HepG2 (cell line): Measurements from ENCODE around the gene CBFA2T2. TPM values are rescaled to one million over a fixed set of nuclear protein-coding genes. Genes with fewer than 3 reads are reported as not detected.
A peak's percentile ranks its signal among the peaks of the same experiment; 100 is the strongest.

ENCODE experiments used
- ATAC-seq: fragments of 200-7000 bp; cut with Tn5 transposase; 3 replicates; pipeline ENCODE4 v1.9.1; 2020; ENCODE audit warnings: mild to moderate bottlenecking, moderate library complexity
- BruUV-seq: library from RNA; stranded (reverse); fragments of 400-500 nt; replicated peaks from 2 replicates; lab custom pipeline; 2021; lab: Mats Ljungman, UMichigan
- CTCF ChIA-PET: fragments of 300-600 bp; formaldehyde crosslinking; extraction: SDS; loops from one replicate; lab custom pipeline; 2021; ENCODE audit warnings: low total read pairs, inconsistent platforms, low intra/inter-chr PET ratio; lab: Yijun Ruan, JAX
- POLR2A ChIA-PET: fragments of 350-600 bp; sonication (Branson Sonifier 250); formaldehyde crosslinking; loops from one replicate; lab custom pipeline; 2020; ENCODE audit warnings: antibody characterized with exemption, inconsistent platforms; lab: Yijun Ruan, JAX
- DNase-seq: peaks from one replicate; pipeline ENCODE4 v3.0.0-alpha.2; 2015; ENCODE audit warnings: low spot score
- FAIRE-seq: peaks from 3 replicates; lab custom pipeline; 2011; peaks lifted over from hg19 to GRCh38; lab: Jason Lieb, UNC
- H2AFZ ChIP-seq: one replicate; pipeline ENCODE4 v1.6.1; 2011; ENCODE audit warnings: low read length, inconsistent platforms
- H3K27ac ChIP-seq: fragments of 300-600 bp; 3 replicates; pipeline ENCODE4 v1.8.0; 2011; ENCODE audit warnings: mixed run types, mild to moderate bottlenecking, mixed read lengths, low read length, inconsistent platforms; ENCODE audit not compliant: insufficient read depth; ENCODE audit errors: extremely low read length
- H3K27me3 ChIP-seq, 2 experiments: fragments of 200-600 bp in 1 of 2; 2 replicates in 1 of 2; 3 replicates in 1 of 2; pipeline versions ENCODE4 v1.6.0 to v1.8.0; 2011; ENCODE audit warnings: low read length in 2 of 2, mild to moderate bottlenecking in 2 of 2, moderate library complexity in 2 of 2, inconsistent platforms in 1 of 2; ENCODE audit not compliant: insufficient read depth in 2 of 2, control insufficient read depth in 1 of 2
- H3K36me3 ChIP-seq, 2 experiments: fragments of 200-600 bp in 1 of 2; replicated peaks in 1 of 2; 2 replicates in 1 of 2; 3 replicates in 1 of 2; pipeline versions ENCODE4 v1.5.1 to v1.8.0; 2011; ENCODE audit warnings: low read length in 2 of 2, inconsistent platforms in 1 of 2; ENCODE audit not compliant: insufficient read depth in 2 of 2, control insufficient read depth in 1 of 2
- H3K4me1 ChIP-seq: 2 replicates; pipeline ENCODE4 v1.5.1; 2012; ENCODE audit warnings: low read length, inconsistent platforms; ENCODE audit not compliant: insufficient read depth
- H3K4me2 ChIP-seq: 2 replicates; pipeline ENCODE4 v1.6.0; 2011; ENCODE audit warnings: low read depth, low read length, inconsistent platforms
- H3K4me3 ChIP-seq, 3 experiments: fragments of 200-600 bp in 1 of 3; sonication (generic), shearing (Covaris generic) in 1 of 3; replicated peaks in 1 of 3; 2 replicates each; pipeline ENCODE4 v1.5.1; 2011 to 2016; ENCODE audit warnings: low read length in 3 of 3, inconsistent platforms in 2 of 3, low read depth in 2 of 3, mild to moderate bottlenecking in 2 of 3, control low read depth in 1 of 3, mixed read lengths in 1 of 3; ENCODE audit not compliant: insufficient read depth in 1 of 3
- H3K79me2 ChIP-seq: one replicate; pipeline ENCODE4 v1.6.1; 2011; ENCODE audit warnings: low read length, inconsistent platforms; ENCODE audit not compliant: insufficient read depth
- H3K9ac ChIP-seq: 2 replicates; pipeline ENCODE4 v1.6.0; 2011; ENCODE audit warnings: mild to moderate bottlenecking, low read depth, low read length, inconsistent platforms; ENCODE audit not compliant: insufficient read depth
- H3K9me3 ChIP-seq: 2 replicates; pipeline ENCODE4 v1.5.1; 2012; ENCODE audit warnings: mild to moderate bottlenecking, low read length
- H4K20me1 ChIP-seq: 2 replicates; pipeline ENCODE4 v1.6.0; 2011; ENCODE audit warnings: inconsistent platforms, mild to moderate bottlenecking, low read length, moderate library complexity; ENCODE audit not compliant: insufficient read depth
- ARHGAP35 ChIP-seq: sonication (generic); formaldehyde crosslinking; IDR thresholded peaks from 2 replicates; pipeline ENCODE4 v1.9.0; 2022; ENCODE audit warnings: mild to moderate bottlenecking, inconsistent platforms, moderate library complexity, missing genetic modification reagents, borderline replicate concordance
- FOSL2 ChIP-seq: sonication (generic); formaldehyde crosslinking; IDR thresholded peaks from 2 replicates; pipeline ENCODE4 v1.4.0; 2020; ENCODE audit warnings: missing genetic modification reagents
- FOXO4 ChIP-seq: sonication (generic); formaldehyde crosslinking; conservative IDR thresholded peaks from 2 replicates; pipeline ENCODE4 v1.8.1; 2023; ENCODE audit warnings: missing genetic modification reagents
- KLF13 ChIP-seq: sonication (generic); formaldehyde crosslinking; IDR thresholded peaks from 2 replicates; pipeline ENCODE4 v1.4.0; 2020; ENCODE audit warnings: mild to moderate bottlenecking, missing genetic modification reagents
- POLR2AphosphoS2 ChIP-seq: IDR thresholded peaks from 2 replicates; pipeline ENCODE4 v1.6.1; 2011; ENCODE audit warnings: low read depth, low read length, improper control_type of control experiment
- RARA ChIP-seq: IDR thresholded peaks from 2 replicates; pipeline ENCODE4 v1.6.1; 2016; ENCODE audit warnings: missing genetic modification reagents, missing compliant biosample characterization
- SALL1 ChIP-seq: sonication (generic); formaldehyde crosslinking; IDR thresholded peaks from 2 replicates; pipeline ENCODE4 v1.8.0; 2022; ENCODE audit warnings: mild to moderate bottlenecking, missing genetic modification reagents
- SNAPC4 ChIP-seq: sonication (generic); formaldehyde crosslinking; IDR thresholded peaks from 2 replicates; pipeline ENCODE4 v1.4.0; 2020; ENCODE audit warnings: mild to moderate bottlenecking, missing genetic modification reagents
- TEF ChIP-seq: sonication (generic); formaldehyde crosslinking; IDR thresholded peaks from 2 replicates; pipeline ENCODE4 v1.5.0; 2020; ENCODE audit warnings: missing genetic modification reagents
- ZNF326 ChIP-seq: sonication (generic); formaldehyde crosslinking; IDR thresholded peaks from 2 replicates; pipeline ENCODE4 v1.4.0; 2020; ENCODE audit warnings: missing genetic modification reagents, borderline replicate concordance
- ZNF362 ChIP-seq: sonication (generic); formaldehyde crosslinking; IDR thresholded peaks from 2 replicates; pipeline ENCODE4 v1.4.0; 2020; ENCODE audit warnings: missing genetic modification reagents, mild to moderate bottlenecking, borderline replicate concordance
- ZNF772 ChIP-seq: sonication (generic); formaldehyde crosslinking; IDR thresholded peaks from 2 replicates; pipeline ENCODE4 v1.5.0; 2020; ENCODE audit warnings: mild to moderate bottlenecking, missing genetic modification reagents
- WGBS: methylation state at CpG from one replicate; pipeline ENCODE4 v1.1.6; 2017; ENCODE audit warnings: low lambda C conversion rate; 5-methylcytosine and 5-hydroxymethylcytosine counted together
- in situ Hi-C: cut with HindIII; loops from 2 replicates; pipeline ENCODE4 v1.10.0; 2017; ENCODE audit warnings: low pct_unique_long_range_greater_than_20kb; ENCODE audit not compliant: extremely low pct_ligation_motif_present
- intact Hi-C: fragments of 100-400 bp; cut with micrococcal nuclease; formaldehyde crosslinking; loops from one replicate; pipeline ENCODE4 v1.10.0; 2022; ENCODE audit not compliant: unreplicated experiment
- polyA plus RNA-seq, 8 experiments: library from polyadenylated mRNA; depleted of rRNA in 3 of 8; stranded (reverse) in 7 of 8; unstranded in 1 of 8; fragments of >200 nt; fragmentation: Illumina TruSeq in 4 of 8; extraction: Trizol in 4 of 8; gene quantifications; 2 replicates each; pipeline versions ENCODE4 v1.2.1 to v1.2.3, GENCODE V29; 2011 to 2016; ENCODE audit warnings: low read depth in 4 of 8, missing spikeins in 1 of 8, mixed read lengths in 1 of 8; ENCODE audit not compliant: insufficient read depth in 1 of 8
- total RNA-seq, 5 experiments: library from RNA; depleted of rRNA; stranded (reverse); fragments of >200 nt; fragmentation: Illumina TruSeq; extraction: Trizol; gene quantifications; 2 replicates each; pipeline ENCODE4 v1.2.3, GENCODE V29; 2016; ENCODE audit warnings: low read depth in 1 of 5

Gene CBFA2T2
- total and polyA plus RNA-seq, 2 of the 13 experiments (the other 11 are each of a cell fraction or from before 2014, with no cell fraction given), result 6.3 to 21.2 TPM

- TF ChIP-seq ZNF362 (CRISPR knock-in tag) (0 out of 2 replicates have a peak, but pooled peaks have one; percentile 20), POLR2AphosphoS2 (peak; percentile 25; the same call in 1 of the 2 replicates), RARA (CRISPR knock-in tag) (no peak), FOXO4 (CRISPR knock-in tag) (0 out of 2 replicates have a peak, but pooled peaks have one; percentile 40), TEF (CRISPR knock-in tag) (no peak)
- TF ChIP-seq, all 625 proteins: peak for 15
Measured at GRCh38 chr20:33649201-33649681, 159.3 kb downstream of the CBFA2T2 start (continued).

- DNase-seq, result no peak
- BruUV-seq, result no TSS peak
- intact Hi-C loops, result loop anchor here (5.0 kb wide), 1 partner anchor 133 kb away; no protein-coding TSS in a partner anchor
- TF ChIP-seq ZNF772 (CRISPR knock-in tag), result 0 out of 2 replicates have a peak, but pooled peaks have one; percentile 54
- TF ChIP-seq FOSL2 (CRISPR knock-in tag), result 0 out of 2 replicates have a peak, but pooled peaks have one; percentile 9
- TF ChIP-seq ARHGAP35 (CRISPR knock-in tag), result no peak
- no peak for TF ChIP-seq KLF13 (CRISPR knock-in tag)
- TF ChIP-seq SALL1 (CRISPR knock-in tag), result 0 out of 2 replicates have a peak, but pooled peaks have one; percentile 21
- no peak for TF ChIP-seq ZNF326 (CRISPR knock-in tag)
- TF ChIP-seq SNAPC4, result 0 out of 2 replicates have a peak, but pooled peaks have one; percentile 36
Measured at GRCh38 chr20:33650111-33650752, 160.3 kb downstream of the CBFA2T2 start.

More at GRCh38 chr20:33650111-33650752, 160.3 kb downstream of the CBFA2T2 start:
- 63% methylated on average over 11 of the region's 11 CpGs for WGBS
- Histone ChIP-seq H4K20me1 (no peaks in the 10 kb centered on the region; the same call in 1 of the 2 replicates), H3K9me3 (no peaks in the 10 kb centered on the region), H3K9ac (no peak overlapping the region), H3K4me1 (peaks cover 36% of the 10 kb centered on the region), H3K36me3 (peaks cover 6 to 8% of the 10 kb centered on the region in 2 experiments; a peak in 4 of 5 replicates), H3K4me2 (no peak overlapping the region), H3K4me3 (no peak overlapping the region), H2AFZ (no peak overlapping the region), H3K79me2 (no peaks in the 10 kb centered on the region), H3K27ac (no peak overlapping the region), H3K27me3 (no peaks in the 10 kb centered on the region)
- in situ Hi-C loops, result loop anchor here (5.0 kb wide), 1 partner anchor 188 kb away; no protein-coding TSS in a partner anchor
- ATAC-seq (peak; percentile 8), FAIRE-seq (no peak)
- ChIA-PET CTCF (interaction anchor here (4.7 kb wide), 1 partner anchor 192 kb away, joined by 53 read pairs; no protein-coding TSS in a partner anchor), POLR2A (interaction anchor here (2.2 kb wide), 1 partner anchor 13 kb away, joined by 8 read pairs; no protein-coding TSS in a partner anchor)
